HepG2 (cell line): ENCODE data around the gene PGM5. TPM values are rescaled to one million over a fixed set of nuclear protein-coding genes. Genes with fewer than 3 reads are reported as not detected.

Source experiments
- EP300 ChIP-seq, 3 experiments: sonication (generic) in 1 of 3; formaldehyde crosslinking in 1 of 3; IDR thresholded peaks; 2 replicates each; pipeline versions ENCODE4 v1.5.1 to v1.6.1; 2011 to 2020; ENCODE audit warnings: low read depth in 2 of 3, low read length in 2 of 3, borderline replicate concordance in 1 of 3, improper control_type of control experiment in 1 of 3, mild to moderate bottlenecking in 1 of 3, missing genetic modification reagents in 1 of 3, moderate library complexity in 1 of 3
- ETV5 ChIP-seq: IDR thresholded peaks from 2 replicates; pipeline ENCODE4 v1.6.1; 2018; ENCODE audit warnings: missing biosample characterization, missing genetic modification reagents, inconsistent platforms, borderline replicate concordance
- FOSL2 ChIP-seq: sonication (generic); formaldehyde crosslinking; IDR thresholded peaks from 2 replicates; pipeline ENCODE4 v1.4.0; 2020; ENCODE audit warnings: missing genetic modification reagents
- HMG20B ChIP-seq: conservative IDR thresholded peaks from 2 replicates; pipeline ENCODE4 v1.6.1; 2016; ENCODE audit warnings: missing genetic modification reagents, missing compliant biosample characterization
- JUND ChIP-seq: sonication (generic); formaldehyde crosslinking; IDR thresholded peaks from 2 replicates; pipeline ENCODE4 v1.8.0; 2022; ENCODE audit warnings: mild to moderate bottlenecking, missing genetic modification reagents
- KAT8 ChIP-seq: IDR thresholded peaks from 2 replicates; pipeline ENCODE4 v1.6.1; 2016; ENCODE audit warnings: missing genetic modification reagents, missing compliant biosample characterization
- NCOA2 ChIP-seq: sonication (generic); formaldehyde crosslinking; IDR thresholded peaks from 2 replicates; pipeline ENCODE4 v1.8.0; 2022; ENCODE audit warnings: inconsistent platforms
- POGZ ChIP-seq: sonication (generic); formaldehyde crosslinking; IDR thresholded peaks from 2 replicates; pipeline ENCODE4 v1.4.0; 2020; ENCODE audit warnings: mild to moderate bottlenecking, missing genetic modification reagents
- REPIN1 ChIP-seq: sonication (generic); formaldehyde crosslinking; IDR thresholded peaks from 2 replicates; pipeline ENCODE4 v1.8.0; 2022; ENCODE audit warnings: missing genetic modification reagents, low read depth, mild to moderate bottlenecking, borderline replicate concordance
- RFX1 ChIP-seq: fragments of 450-650 bp; IDR thresholded peaks from 2 replicates; pipeline ENCODE4 v1.6.1; 2017
- SALL1 ChIP-seq: sonication (generic); formaldehyde crosslinking; IDR thresholded peaks from 2 replicates; pipeline ENCODE4 v1.8.0; 2022; ENCODE audit warnings: mild to moderate bottlenecking, missing genetic modification reagents
- SETDB1 ChIP-seq: sonication (generic); formaldehyde crosslinking; IDR thresholded peaks from 2 replicates; pipeline ENCODE4 v1.5.1; 2020; ENCODE audit warnings: missing genetic modification reagents, mild to moderate bottlenecking, borderline replicate concordance
- SMARCC2 ChIP-seq: fragments of 450-650 bp; IDR thresholded peaks from 2 replicates; pipeline ENCODE4 v1.6.1; 2017; ENCODE audit warnings: antibody characterized with exemption, mild to moderate bottlenecking
- SOX13 ChIP-seq, 3 experiments: fragments of 450-650 bp in 1 of 3; sonication (generic) in 1 of 3; formaldehyde crosslinking in 1 of 3; IDR thresholded peaks in 2 of 3; conservative IDR thresholded peaks in 1 of 3; 2 replicates each; pipeline versions ENCODE4 v1.5.0 to v1.6.1; 2016 to 2020; ENCODE audit warnings: antibody characterized with exemption in 1 of 3, mild to moderate bottlenecking in 1 of 3, missing compliant biosample characterization in 1 of 3, missing genetic modification reagents in 1 of 3, moderate library complexity in 1 of 3
- TBL1XR1 ChIP-seq: fragments of 150-350 bp; IDR thresholded peaks from 2 replicates; pipeline ENCODE4 v1.6.1; 2014; ENCODE audit warnings: borderline replicate concordance, low read length; ENCODE audit not compliant: partially characterized antibody
- WIZ ChIP-seq: sonication (generic); formaldehyde crosslinking; IDR thresholded peaks from 2 replicates; pipeline ENCODE4 v1.5.1; 2020; ENCODE audit warnings: mild to moderate bottlenecking, missing genetic modification reagents
- ZNF264 ChIP-seq: sonication (generic); formaldehyde crosslinking; IDR thresholded peaks from 2 replicates; pipeline ENCODE4 v1.4.0; 2020; ENCODE audit warnings: missing genetic modification reagents
- ZNF629 ChIP-seq: sonication (generic); formaldehyde crosslinking; conservative IDR thresholded peaks from 2 replicates; pipeline ENCODE4 v1.5.0; 2020; ENCODE audit warnings: missing genetic modification reagents
- polyA plus RNA-seq, 8 experiments: library from polyadenylated mRNA; depleted of rRNA in 3 of 8; stranded (reverse) in 7 of 8; unstranded in 1 of 8; fragments of >200 nt; fragmentation: Illumina TruSeq in 4 of 8; extraction: Trizol in 4 of 8; gene quantifications; 2 replicates each; pipeline versions ENCODE4 v1.2.1 to v1.2.3, GENCODE V29; 2011 to 2016; ENCODE audit warnings: low read depth in 4 of 8, missing spikeins in 1 of 8, mixed read lengths in 1 of 8; ENCODE audit not compliant: insufficient read depth in 1 of 8
- total RNA-seq, 5 experiments: library from RNA; depleted of rRNA; stranded (reverse); fragments of >200 nt; fragmentation: Illumina TruSeq; extraction: Trizol; gene quantifications; 2 replicates each; pipeline ENCODE4 v1.2.3, GENCODE V29; 2016; ENCODE audit warnings: low read depth in 1 of 5
- TF ChIP-seq, protein P1 (sequence below): sonication (generic); formaldehyde crosslinking; IDR thresholded peaks from 2 replicates; pipeline ENCODE4 v1.5.0; 2020; ENCODE audit warnings: mild to moderate bottlenecking, missing genetic modification reagents, moderate library complexity
- TF ChIP-seq, protein P2 (sequence below): IDR thresholded peaks from 2 replicates; pipeline ENCODE4 v1.4.0; 2020; ENCODE audit warnings: mild to moderate bottlenecking, missing genetic modification reagents
- TF ChIP-seq, protein P3 (sequence below): sonication (generic); formaldehyde crosslinking; conservative IDR thresholded peaks from 2 replicates; pipeline ENCODE4 v1.4.0; 2020; ENCODE audit warnings: mild to moderate bottlenecking, missing genetic modification reagents, moderate library complexity

Gene PGM5
- total and polyA plus RNA-seq, 2 of the 13 experiments (the other 11 are each of a cell fraction or from before 2014, with no cell fraction given) = not detected

DNA sequence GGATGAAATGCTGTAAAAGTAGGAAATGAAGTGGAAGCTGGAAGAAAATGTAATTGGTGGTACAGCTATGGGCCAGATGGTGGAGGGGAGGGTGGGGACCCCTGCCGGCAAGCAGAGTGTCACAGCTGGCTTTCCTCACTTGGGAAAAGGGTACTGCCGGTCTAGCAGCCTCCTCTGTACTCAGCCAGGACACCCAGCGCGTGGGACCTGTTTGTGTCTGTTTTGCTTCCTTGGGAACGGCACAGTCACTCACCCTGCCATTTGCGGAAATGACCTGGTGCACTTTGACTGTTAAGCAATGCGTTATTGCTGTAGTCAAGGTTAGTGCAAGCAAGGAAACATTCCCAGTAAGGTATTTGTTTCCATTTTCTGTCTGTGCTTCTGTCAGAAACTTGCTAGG is 174.2 kb downstream of the PGM5 start (continued):
- TF ChIP-seq SETDB1 (no peak), SALL1 (CRISPR knock-in tag) (peak; percentile 59), NCOA2 (CRISPR knock-in tag) (peak; percentile 40; the same call in 1 of the 2 replicates), WIZ (CRISPR knock-in tag) (peak; percentile 86; the same call in 1 of the 2 replicates), REPIN1 (CRISPR knock-in tag) (no peak), HMG20B (no peak), POGZ (CRISPR knock-in tag) (no peak), ZNF629 (no peak), JUND (0 out of 2 replicates have a peak, but pooled peaks have one; percentile 35), ETV5 (peak; percentile 76; the same call in 1 of the 2 replicates), ZNF264 (no peak), EP300 (IDR thresholded peaks at IDR 0.05; ENCODE audit: low read depth in 2 of 2, low read length in 2 of 2) (peak; percentile 41 to 83; a peak in 2 of 4 replicates), EP300 (CRISPR knock-in tag; IDR thresholded peaks at IDR 0.05; ENCODE audit: borderline replicate concordance) (no peak), TBL1XR1 (peak; percentile 60), KAT8 (CRISPR knock-in tag) (0 out of 2 replicates have a peak, but pooled peaks have one; percentile 32), FOSL2 (CRISPR knock-in tag) (peak; percentile 56), SMARCC2 (no peak), RFX1 (peak; percentile 81), SOX13 (IDR thresholded peaks at IDR 0.05) (no peak), SOX13 (CRISPR knock-in tag; conservative IDR thresholded peaks at IDR 0.05 in 1 of 2, IDR thresholded peaks at IDR 0.05 in 1 of 2) (peak in 1 of 2 experiments; percentile 30; a peak in 1 of 4 replicates)
- TF ChIP-seq, protein P1, sequence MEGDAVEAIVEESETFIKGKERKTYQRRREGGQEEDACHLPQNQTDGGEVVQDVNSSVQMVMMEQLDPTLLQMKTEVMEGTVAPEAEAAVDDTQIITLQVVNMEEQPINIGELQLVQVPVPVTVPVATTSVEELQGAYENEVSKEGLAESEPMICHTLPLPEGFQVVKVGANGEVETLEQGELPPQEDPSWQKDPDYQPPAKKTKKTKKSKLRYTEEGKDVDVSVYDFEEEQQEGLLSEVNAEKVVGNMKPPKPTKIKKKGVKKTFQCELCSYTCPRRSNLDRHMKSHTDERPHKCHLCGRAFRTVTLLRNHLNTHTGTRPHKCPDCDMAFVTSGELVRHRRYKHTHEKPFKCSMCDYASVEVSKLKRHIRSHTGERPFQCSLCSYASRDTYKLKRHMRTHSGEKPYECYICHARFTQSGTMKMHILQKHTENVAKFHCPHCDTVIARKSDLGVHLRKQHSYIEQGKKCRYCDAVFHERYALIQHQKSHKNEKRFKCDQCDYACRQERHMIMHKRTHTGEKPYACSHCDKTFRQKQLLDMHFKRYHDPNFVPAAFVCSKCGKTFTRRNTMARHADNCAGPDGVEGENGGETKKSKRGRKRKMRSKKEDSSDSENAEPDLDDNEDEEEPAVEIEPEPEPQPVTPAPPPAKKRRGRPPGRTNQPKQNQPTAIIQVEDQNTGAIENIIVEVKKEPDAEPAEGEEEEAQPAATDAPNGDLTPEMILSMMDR (CRISPR knock-in tag) = peak; percentile 51
- TF ChIP-seq, protein P2, sequence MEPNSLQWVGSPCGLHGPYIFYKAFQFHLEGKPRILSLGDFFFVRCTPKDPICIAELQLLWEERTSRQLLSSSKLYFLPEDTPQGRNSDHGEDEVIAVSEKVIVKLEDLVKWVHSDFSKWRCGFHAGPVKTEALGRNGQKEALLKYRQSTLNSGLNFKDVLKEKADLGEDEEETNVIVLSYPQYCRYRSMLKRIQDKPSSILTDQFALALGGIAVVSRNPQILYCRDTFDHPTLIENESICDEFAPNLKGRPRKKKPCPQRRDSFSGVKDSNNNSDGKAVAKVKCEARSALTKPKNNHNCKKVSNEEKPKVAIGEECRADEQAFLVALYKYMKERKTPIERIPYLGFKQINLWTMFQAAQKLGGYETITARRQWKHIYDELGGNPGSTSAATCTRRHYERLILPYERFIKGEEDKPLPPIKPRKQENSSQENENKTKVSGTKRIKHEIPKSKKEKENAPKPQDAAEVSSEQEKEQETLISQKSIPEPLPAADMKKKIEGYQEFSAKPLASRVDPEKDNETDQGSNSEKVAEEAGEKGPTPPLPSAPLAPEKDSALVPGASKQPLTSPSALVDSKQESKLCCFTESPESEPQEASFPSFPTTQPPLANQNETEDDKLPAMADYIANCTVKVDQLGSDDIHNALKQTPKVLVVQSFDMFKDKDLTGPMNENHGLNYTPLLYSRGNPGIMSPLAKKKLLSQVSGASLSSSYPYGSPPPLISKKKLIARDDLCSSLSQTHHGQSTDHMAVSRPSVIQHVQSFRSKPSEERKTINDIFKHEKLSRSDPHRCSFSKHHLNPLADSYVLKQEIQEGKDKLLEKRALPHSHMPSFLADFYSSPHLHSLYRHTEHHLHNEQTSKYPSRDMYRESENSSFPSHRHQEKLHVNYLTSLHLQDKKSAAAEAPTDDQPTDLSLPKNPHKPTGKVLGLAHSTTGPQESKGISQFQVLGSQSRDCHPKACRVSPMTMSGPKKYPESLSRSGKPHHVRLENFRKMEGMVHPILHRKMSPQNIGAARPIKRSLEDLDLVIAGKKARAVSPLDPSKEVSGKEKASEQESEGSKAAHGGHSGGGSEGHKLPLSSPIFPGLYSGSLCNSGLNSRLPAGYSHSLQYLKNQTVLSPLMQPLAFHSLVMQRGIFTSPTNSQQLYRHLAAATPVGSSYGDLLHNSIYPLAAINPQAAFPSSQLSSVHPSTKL = peak; percentile 66
- TF ChIP-seq, protein P3, sequence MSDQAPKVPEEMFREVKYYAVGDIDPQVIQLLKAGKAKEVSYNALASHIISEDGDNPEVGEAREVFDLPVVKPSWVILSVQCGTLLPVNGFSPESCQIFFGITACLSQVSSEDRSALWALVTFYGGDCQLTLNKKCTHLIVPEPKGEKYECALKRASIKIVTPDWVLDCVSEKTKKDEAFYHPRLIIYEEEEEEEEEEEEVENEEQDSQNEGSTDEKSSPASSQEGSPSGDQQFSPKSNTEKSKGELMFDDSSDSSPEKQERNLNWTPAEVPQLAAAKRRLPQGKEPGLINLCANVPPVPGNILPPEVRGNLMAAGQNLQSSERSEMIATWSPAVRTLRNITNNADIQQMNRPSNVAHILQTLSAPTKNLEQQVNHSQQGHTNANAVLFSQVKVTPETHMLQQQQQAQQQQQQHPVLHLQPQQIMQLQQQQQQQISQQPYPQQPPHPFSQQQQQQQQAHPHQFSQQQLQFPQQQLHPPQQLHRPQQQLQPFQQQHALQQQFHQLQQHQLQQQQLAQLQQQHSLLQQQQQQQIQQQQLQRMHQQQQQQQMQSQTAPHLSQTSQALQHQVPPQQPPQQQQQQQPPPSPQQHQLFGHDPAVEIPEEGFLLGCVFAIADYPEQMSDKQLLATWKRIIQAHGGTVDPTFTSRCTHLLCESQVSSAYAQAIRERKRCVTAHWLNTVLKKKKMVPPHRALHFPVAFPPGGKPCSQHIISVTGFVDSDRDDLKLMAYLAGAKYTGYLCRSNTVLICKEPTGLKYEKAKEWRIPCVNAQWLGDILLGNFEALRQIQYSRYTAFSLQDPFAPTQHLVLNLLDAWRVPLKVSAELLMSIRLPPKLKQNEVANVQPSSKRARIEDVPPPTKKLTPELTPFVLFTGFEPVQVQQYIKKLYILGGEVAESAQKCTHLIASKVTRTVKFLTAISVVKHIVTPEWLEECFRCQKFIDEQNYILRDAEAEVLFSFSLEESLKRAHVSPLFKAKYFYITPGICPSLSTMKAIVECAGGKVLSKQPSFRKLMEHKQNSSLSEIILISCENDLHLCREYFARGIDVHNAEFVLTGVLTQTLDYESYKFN (CRISPR knock-in tag) = peak; percentile 27; the same call in 1 of the 2 replicates
